GM12801 (cell line): Measurements from ENCODE around the gene PODXL2.

Experiments
- TF ChIP-seq, protein P1 (sequence below): IDR thresholded peaks from one replicate; pipeline ENCODE4 v1.5.1; 2011; ENCODE audit warnings: control low read depth; ENCODE audit not compliant: insufficient read length; ENCODE audit errors: extremely low read depth

The PODXL2 gene

GRCh38 chr3:127645371-127646015 is 16.5 kb downstream of the PODXL2 start:
- TF ChIP-seq, protein P1, sequence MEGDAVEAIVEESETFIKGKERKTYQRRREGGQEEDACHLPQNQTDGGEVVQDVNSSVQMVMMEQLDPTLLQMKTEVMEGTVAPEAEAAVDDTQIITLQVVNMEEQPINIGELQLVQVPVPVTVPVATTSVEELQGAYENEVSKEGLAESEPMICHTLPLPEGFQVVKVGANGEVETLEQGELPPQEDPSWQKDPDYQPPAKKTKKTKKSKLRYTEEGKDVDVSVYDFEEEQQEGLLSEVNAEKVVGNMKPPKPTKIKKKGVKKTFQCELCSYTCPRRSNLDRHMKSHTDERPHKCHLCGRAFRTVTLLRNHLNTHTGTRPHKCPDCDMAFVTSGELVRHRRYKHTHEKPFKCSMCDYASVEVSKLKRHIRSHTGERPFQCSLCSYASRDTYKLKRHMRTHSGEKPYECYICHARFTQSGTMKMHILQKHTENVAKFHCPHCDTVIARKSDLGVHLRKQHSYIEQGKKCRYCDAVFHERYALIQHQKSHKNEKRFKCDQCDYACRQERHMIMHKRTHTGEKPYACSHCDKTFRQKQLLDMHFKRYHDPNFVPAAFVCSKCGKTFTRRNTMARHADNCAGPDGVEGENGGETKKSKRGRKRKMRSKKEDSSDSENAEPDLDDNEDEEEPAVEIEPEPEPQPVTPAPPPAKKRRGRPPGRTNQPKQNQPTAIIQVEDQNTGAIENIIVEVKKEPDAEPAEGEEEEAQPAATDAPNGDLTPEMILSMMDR, result no peak

DNA sequence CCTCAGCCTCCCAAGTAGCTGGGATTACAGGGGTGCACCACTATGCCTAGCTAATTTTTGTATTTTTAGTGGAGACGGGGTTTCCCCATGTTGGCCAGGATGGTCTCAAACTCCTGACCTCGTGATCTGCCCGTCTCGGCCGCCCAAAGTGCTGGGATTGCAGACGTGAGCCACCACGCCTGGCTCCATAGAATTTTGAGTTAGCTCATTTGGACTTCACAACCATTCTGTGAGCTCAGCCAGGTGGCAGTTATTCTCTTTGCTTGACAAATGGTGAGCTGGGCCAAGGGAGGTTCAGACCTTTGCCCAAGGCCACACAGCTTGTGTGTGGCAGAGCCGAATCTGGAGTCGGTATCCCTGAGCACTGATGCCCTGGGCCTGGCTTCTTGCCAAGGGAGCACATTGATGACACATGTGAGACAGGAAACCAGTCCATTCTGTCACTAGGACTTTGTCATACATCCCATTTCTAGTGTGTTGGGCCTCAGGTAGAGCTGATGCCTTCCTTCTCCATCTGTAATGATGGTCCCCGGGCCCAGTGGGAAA is 17.6 kb downstream of the PODXL2 start:
- TF ChIP-seq, protein P1, result no peak

- TF ChIP-seq, protein P1, result no peak
Observed at GRCh38 chr3:127647166-127647844, 18.3 kb downstream of the PODXL2 start.

DNA sequence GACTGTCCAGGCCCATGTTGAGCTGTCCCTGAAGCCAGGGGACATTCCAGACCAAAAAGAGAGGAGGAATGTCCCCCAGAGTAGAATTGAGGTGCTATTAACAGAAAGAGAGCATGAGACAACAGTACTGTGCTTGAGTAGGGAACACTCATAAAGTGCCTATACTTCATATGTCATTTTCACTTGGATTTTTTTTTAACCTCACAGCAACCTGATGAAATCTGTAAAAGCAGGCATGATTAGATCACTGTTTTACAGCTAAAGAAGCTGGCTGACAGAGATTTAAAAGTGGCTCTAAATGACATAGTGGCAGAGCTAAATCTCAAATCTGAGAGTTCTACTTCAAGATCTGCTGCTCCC is 18.8 kb downstream of the PODXL2 start:
- TF ChIP-seq, protein P1, result no peak

DNA sequence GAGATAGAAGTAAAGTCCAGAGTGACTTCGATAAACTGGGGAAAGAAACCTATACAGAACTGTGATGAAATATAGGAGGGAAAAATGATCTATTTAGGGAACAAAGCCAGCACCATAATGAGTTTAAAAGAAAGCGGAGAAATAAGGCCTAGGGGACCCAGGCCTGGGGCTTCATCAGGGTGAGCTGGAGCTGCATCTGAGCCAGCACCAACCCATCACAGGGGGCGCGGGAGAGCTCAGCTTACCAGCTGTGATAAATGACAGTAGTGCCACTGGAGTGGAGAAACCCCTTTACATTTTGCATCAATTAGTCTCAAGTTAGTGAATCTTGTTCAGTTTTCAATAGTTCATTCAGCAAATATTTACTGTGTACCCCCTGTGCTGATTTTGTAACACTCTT is 21.3 kb downstream of the PODXL2 start:
- TF ChIP-seq, protein P1, result no peak

DNA sequence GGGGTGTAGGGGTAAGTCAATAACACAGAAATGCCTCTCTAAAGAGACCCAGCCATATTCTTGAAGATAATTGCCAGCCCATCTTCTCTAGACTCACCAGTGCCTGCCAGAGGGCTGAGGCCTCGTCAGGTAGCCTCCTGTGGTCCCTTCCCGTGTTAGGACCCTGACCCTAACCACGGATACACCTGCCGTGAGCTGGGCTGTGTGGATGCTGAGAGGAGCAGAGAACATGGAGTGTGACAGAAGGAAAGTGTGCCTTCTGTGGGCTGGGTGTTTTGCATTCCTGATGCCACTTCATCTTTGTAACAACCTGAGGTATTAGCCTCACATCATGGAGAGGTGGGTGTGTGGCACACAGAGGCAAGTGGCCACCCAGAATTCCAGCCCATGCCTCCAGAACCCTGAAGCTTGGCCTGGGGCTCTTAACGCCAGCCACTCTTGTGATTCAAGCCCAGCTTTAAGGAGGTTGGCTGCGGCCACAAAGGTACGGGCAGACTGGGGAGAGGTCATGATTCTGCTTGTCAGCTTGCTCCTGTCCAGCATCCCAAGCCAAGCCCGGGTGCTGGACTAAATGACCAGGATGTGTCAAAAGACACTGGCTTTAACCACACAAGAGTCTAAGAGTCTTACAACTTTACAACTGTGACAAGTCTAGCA is 22.7 kb downstream of the PODXL2 start:
- TF ChIP-seq, protein P1, result no peak

- TF ChIP-seq, protein P1, result no peak
Observed at GRCh38 chr3:127652246-127652995, 23.4 kb downstream of the PODXL2 start.
